Gastroesophageal sphincter (tissue), 3 donors: ENCODE data around the gene NBAS.

Experiments
- EP300 ChIP-seq: sonication (generic); formaldehyde crosslinking; IDR thresholded peaks from one replicate; pipeline ENCODE4 v1.6.1; 2017; ENCODE audit warnings: antibody characterized with exemption, mild to moderate bottlenecking
- POLR2A ChIP-seq, 2 donors: fragments of 450-650 bp; IDR thresholded peaks; one replicate each; pipeline ENCODE4 v1.6.1; 2017; ENCODE audit warnings: antibody characterized with exemption in 2 of 2, mild to moderate bottlenecking in 2 of 2, moderate library complexity in 1 of 2
- POLR2AphosphoS5 ChIP-seq: sonication (generic); formaldehyde crosslinking; IDR thresholded peaks from one replicate; pipeline ENCODE4 v1.6.1; 2017; ENCODE audit warnings: antibody characterized with exemption
- TF ChIP-seq, protein P1 (sequence below), 4 experiments: fragments of 200-600 bp in 2 of 4; fragments of 450-650 bp in 2 of 4; sonication (generic) in 1 of 4; IDR thresholded peaks; one replicate each; pipeline ENCODE4 v1.5.1; 2017 to 2019; ENCODE audit warnings: antibody characterized with exemption in 4 of 4, mild to moderate bottlenecking in 2 of 4, moderate library complexity in 2 of 4

DNA sequence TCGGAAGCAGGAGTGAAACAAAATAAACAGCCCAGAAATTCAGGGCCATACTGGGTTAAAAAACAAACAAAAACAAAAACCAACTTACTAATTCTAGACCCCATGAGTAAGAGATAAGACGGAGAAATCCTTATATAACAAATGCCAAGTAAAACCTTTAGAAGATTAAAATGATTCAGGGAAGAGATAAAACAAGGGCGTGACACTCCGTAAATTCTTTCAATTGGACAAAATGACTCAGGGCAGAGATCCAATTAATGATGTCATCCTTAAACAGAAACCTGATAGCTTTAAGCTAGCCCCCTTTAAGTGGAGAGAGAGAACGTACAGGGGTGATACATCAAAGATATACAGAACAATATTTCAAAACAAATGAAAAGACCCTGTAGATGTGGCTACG, 317.4 kb downstream of the NBAS start:
- TF ChIP-seq POLR2AphosphoS5, result no peak
- TF ChIP-seq POLR2A (IDR thresholded peaks at IDR 0.05), result no peak
- TF ChIP-seq, protein P1, sequence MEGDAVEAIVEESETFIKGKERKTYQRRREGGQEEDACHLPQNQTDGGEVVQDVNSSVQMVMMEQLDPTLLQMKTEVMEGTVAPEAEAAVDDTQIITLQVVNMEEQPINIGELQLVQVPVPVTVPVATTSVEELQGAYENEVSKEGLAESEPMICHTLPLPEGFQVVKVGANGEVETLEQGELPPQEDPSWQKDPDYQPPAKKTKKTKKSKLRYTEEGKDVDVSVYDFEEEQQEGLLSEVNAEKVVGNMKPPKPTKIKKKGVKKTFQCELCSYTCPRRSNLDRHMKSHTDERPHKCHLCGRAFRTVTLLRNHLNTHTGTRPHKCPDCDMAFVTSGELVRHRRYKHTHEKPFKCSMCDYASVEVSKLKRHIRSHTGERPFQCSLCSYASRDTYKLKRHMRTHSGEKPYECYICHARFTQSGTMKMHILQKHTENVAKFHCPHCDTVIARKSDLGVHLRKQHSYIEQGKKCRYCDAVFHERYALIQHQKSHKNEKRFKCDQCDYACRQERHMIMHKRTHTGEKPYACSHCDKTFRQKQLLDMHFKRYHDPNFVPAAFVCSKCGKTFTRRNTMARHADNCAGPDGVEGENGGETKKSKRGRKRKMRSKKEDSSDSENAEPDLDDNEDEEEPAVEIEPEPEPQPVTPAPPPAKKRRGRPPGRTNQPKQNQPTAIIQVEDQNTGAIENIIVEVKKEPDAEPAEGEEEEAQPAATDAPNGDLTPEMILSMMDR (IDR thresholded peaks at IDR 0.05), result no peak
- TF ChIP-seq EP300, result no peak
